Measurements from ENCODE around the gene SESN3. TPM values are rescaled to one million over a fixed set of nuclear protein-coding genes. Genes with fewer than 3 reads are reported as not detected.

SESN3 gene
- total and polyA plus RNA-seq, 12 donors = 5.9 to 90.0 (median 36.6) TPM

DNA sequence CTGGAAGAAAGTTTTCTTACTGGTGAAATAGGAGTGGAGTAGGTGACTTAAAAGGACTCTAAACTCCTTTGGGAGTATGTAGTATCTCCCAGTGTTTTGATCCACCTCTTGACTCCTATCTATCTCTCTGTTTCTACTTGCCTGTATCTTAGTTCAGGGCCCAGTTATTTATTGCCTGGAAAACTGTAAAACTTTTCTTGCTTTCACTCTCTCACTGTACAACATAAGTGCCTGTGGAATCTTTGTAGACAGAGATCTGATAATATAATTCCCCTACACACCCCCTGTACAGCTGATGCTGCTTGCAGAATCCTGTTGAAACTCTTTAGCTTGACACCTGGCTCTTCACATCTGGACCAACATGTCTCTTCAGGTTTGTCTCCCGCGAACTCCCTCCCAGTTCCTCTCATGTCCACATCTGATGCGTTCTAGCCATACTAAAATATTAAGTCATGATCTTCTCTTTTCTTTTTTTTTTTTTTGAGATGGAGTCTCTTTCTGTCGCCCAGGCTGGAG is 26.5 kb upstream of the SESN3 start:
- H3K4me1 ChIP-seq (replicated peaks in 1 of 2) = peaks cover 31 to 37% of the 10 kb centered on the region in 2 donors
- H3K27ac ChIP-seq = no peak overlapping the region
- no peak for DNase-seq
- H3K4me3 ChIP-seq = no peak overlapping the region
- H3K36me3 ChIP-seq (replicated peaks in 1 of 2) = no peaks in the 10 kb centered on the region
- no peaks in the 10 kb centered on the region for H3K27me3 ChIP-seq
- H3K9me3 ChIP-seq (replicated peaks in 1 of 3) = no peaks in the 10 kb centered on the region
- WGBS, 4 donors = 85 to 99% (median 92%) methylated on average over 4 of the region's 4 CpGs
- intact Hi-C loops (cut with DNase I) = no loop called here
- no peak for TF ChIP-seq POLR2A (IDR thresholded peaks at IDR 0.05)

DNA sequence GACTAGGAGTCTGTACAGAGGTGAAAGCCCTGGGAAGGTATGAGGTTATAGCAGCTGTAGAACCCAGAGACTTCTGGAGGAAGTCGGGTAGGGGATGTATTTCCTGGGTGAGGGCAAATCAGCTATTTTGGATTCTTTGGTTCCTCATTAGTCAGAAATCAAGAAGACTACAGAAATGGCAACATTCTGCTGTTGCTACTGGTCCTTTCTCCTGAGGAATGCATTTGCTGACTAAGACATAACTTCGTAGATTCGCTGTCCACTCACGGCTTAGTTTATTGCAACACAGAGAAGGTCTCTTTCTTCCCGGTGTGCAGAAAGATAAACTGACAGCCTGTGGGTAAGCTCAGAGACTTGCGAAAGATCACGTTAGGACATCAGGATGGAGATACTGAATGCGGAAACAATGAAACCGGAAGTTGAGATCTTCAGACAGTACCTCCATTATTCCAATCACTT is 25.3 kb upstream of the SESN3 start:
- whole genome bisulfite sequencing, 4 donors = 67 to 89% (median 77%) methylated on average over 9 of the region's 9 CpGs
- no peak overlapping the region for H3K4me3 ChIP-seq

GRCh38 chr11:95255251-95256145 is 24.5 kb upstream of the SESN3 start:
- H3K4me1 ChIP-seq (replicated peaks in 1 of 2) = peaks cover 31 to 37% of the 10 kb centered on the region in 2 donors
- DNase-seq = no peak
- no peak overlapping the region for H3K4me3 ChIP-seq
- intact Hi-C loops (cut with DNase I) = no loop called here
- 66 to 73% (median 68%) methylated on average over 4 of the region's 4 CpGs for WGBS, 4 donors
- H3K27me3 ChIP-seq = no peaks in the 10 kb centered on the region
- H3K36me3 ChIP-seq (replicated peaks in 1 of 2) = no peaks in the 10 kb centered on the region
- peak overlapping the region in 3 of 5 donors; percentile 79 to 92 (median 82) for H3K27ac ChIP-seq
- H3K9me3 ChIP-seq (replicated peaks in 1 of 3) = no peaks in the 10 kb centered on the region
- TF ChIP-seq POLR2A (IDR thresholded peaks at IDR 0.05) = no peak

More for the DNA sequence above, 25.3 kb upstream of the SESN3 start:
- no peak for DNase-seq
- intact Hi-C loops (cut with DNase I) = no loop called here
- Histone ChIP-seq H3K27me3 (no peaks in the 10 kb centered on the region), H3K4me1 (replicated peaks in 1 of 2) (peaks cover 31 to 37% of the 10 kb centered on the region in 2 donors), H3K27ac (peak overlapping the region in 2 of 5 donors; percentile 3 to 92), H3K9me3 (replicated peaks in 1 of 3) (no peaks in the 10 kb centered on the region), H3K36me3 (replicated peaks in 1 of 2) (no peaks in the 10 kb centered on the region)
- TF ChIP-seq, protein P1, sequence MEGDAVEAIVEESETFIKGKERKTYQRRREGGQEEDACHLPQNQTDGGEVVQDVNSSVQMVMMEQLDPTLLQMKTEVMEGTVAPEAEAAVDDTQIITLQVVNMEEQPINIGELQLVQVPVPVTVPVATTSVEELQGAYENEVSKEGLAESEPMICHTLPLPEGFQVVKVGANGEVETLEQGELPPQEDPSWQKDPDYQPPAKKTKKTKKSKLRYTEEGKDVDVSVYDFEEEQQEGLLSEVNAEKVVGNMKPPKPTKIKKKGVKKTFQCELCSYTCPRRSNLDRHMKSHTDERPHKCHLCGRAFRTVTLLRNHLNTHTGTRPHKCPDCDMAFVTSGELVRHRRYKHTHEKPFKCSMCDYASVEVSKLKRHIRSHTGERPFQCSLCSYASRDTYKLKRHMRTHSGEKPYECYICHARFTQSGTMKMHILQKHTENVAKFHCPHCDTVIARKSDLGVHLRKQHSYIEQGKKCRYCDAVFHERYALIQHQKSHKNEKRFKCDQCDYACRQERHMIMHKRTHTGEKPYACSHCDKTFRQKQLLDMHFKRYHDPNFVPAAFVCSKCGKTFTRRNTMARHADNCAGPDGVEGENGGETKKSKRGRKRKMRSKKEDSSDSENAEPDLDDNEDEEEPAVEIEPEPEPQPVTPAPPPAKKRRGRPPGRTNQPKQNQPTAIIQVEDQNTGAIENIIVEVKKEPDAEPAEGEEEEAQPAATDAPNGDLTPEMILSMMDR (IDR thresholded peaks at IDR 0.05) = no peak
- TF ChIP-seq POLR2A (IDR thresholded peaks at IDR 0.05) = no peak

DNA sequence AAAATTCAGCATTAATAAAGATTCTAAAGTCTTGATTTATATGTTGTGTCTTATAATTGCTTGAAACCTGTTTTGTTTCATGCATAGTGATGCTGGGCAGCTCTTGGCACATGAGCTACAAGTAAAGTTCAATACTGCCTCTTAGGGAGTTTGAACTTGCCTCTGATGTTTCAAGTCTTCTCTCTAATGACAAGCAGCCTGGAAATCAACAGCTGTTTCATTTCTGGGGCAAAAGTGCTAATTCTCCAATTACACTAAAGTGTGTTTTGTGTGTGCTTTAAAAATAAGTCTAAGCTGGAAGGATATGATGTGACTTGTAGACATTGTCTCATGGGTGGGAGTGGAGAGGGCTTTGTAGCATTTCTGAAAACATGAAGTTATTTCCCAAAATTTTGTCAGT is 23.7 kb upstream of the SESN3 start:
- peaks cover 31 to 37% of the 10 kb centered on the region in 2 donors for H3K4me1 ChIP-seq (replicated peaks in 1 of 2)
- no peaks in the 10 kb centered on the region for H3K9me3 ChIP-seq (replicated peaks in 1 of 3)
- H3K27ac ChIP-seq = peak overlapping the region in 3 of 5 donors; percentile 79 to 92 (median 82)
- intact Hi-C loops (cut with DNase I) = no loop called here
- no peak overlapping the region for H3K4me3 ChIP-seq
- no peaks in the 10 kb centered on the region for H3K27me3 ChIP-seq
- TF ChIP-seq POLR2A (IDR thresholded peaks at IDR 0.05) = no peak
- TF ChIP-seq, protein P1 (IDR thresholded peaks at IDR 0.05) = no peak
- DNase-seq = no peak
- H3K36me3 ChIP-seq (replicated peaks in 1 of 2) = no peaks in the 10 kb centered on the region

DNA sequence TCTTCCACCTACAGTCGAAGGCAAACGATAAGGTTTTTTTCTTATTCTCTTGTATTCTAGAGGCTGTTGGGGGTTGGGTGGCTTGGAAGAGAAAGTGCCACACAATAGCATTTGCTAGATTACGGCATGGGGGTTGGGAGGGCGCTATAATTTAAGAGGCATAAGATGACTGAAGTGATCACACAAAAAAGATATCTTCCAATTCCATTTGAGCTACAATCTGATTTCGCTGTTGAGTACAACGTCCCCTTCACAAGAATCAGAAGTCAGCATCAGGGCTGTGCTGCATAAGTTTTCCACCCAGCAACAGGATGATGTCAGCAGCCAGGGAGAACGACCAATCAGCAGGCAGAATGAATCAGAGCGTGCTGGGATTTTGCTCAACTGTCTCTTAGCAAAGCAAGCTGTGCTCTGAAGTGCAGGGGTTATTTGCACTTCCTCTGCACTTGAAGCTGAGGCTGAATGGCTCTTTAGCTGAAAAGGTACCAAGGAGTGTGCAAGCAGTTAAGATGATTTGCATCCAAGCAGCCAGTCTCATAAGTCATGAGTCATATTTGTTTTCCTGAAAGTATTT is 23.2 kb upstream of the SESN3 start:
- Histone ChIP-seq H3K9me3 (replicated peaks in 1 of 3) (no peaks in the 10 kb centered on the region), H3K4me3 (peak overlapping the region in 2 of 4 donors; percentile 29 to 50), H3K4me1 (replicated peaks in 1 of 2) (peaks cover 31 to 37% of the 10 kb centered on the region in 2 donors), H3K27ac (peak overlapping the region; percentile 5 to 92 (median 79)), H3K27me3 (no peaks in the 10 kb centered on the region), H3K36me3 (replicated peaks in 1 of 2) (no peaks in the 10 kb centered on the region)
- intact Hi-C loops (cut with DNase I) = no loop called here
- peak; percentile 84 to 97 (median 91) for DNase-seq
- TF ChIP-seq, protein P1 (IDR thresholded peaks at IDR 0.05) = no peak
- peak in 1 of 2 donors; percentile 83 for TF ChIP-seq POLR2A (IDR thresholded peaks at IDR 0.05)
- 0 to 2% (median 2%) methylated on average over 7 to 8 of the region's 8 CpGs for WGBS, 4 donors

Data from adrenal gland (tissue), 12 donors.